Mesenchymal stem cell (in vitro differentiated cells and primary cell): ENCODE results near the gene CRLF1.

Experiments
- DNase-seq: peaks from one replicate; pipeline ENCODE4 v3.0.0-alpha.2; 2013
- H2AFZ ChIP-seq: one replicate; pipeline ENCODE4 v1.6.1; 2013; ENCODE audit warnings: low read depth, mild to moderate bottlenecking, control low read depth, inconsistent platforms, low read length, moderate library complexity
- H2AK5ac ChIP-seq: 2 replicates; pipeline ENCODE4 v1.6.1; 2013; ENCODE audit warnings: low read length, moderate library complexity, mild to moderate bottlenecking, inconsistent platforms; ENCODE audit not compliant: severe bottlenecking
- H2BK120ac ChIP-seq: one replicate; pipeline ENCODE4 v1.6.1; 2013; ENCODE audit warnings: low read depth, mild to moderate bottlenecking, inconsistent platforms, low read length, moderate library complexity
- H2BK12ac ChIP-seq, 2 experiments: one replicate each; pipeline ENCODE4 v1.6.1; 2013; ENCODE audit warnings: inconsistent platforms in 2 of 2, low read length in 2 of 2, mild to moderate bottlenecking in 2 of 2, moderate library complexity in 2 of 2, control low read depth in 1 of 2
- H2BK15ac ChIP-seq: one replicate; pipeline ENCODE4 v1.6.1; 2013; ENCODE audit warnings: mild to moderate bottlenecking, low read depth, inconsistent platforms; ENCODE audit not compliant: poor library complexity, severe bottlenecking
- H2BK5ac ChIP-seq: 2 replicates; pipeline ENCODE4 v1.6.1; 2013; ENCODE audit warnings: low read depth, mild to moderate bottlenecking, low read length, control low read depth, inconsistent platforms; ENCODE audit not compliant: poor library complexity, severe bottlenecking
- H3K14ac ChIP-seq, 2 experiments: one replicate each; pipeline ENCODE4 v1.6.1; 2013; ENCODE audit warnings: inconsistent platforms in 2 of 2, low read length in 2 of 2, control low read depth in 1 of 2, mild to moderate bottlenecking in 1 of 2, moderate library complexity in 1 of 2
- H3K18ac ChIP-seq, 2 experiments: one replicate each; pipeline ENCODE4 v1.6.1; 2013; ENCODE audit warnings: inconsistent platforms in 2 of 2, low read length in 2 of 2, control low read depth in 1 of 2, low read depth in 1 of 2, mild to moderate bottlenecking in 1 of 2
- H3K23ac ChIP-seq, 2 experiments: one replicate each; pipeline ENCODE4 v1.6.1; 2013; ENCODE audit warnings: inconsistent platforms in 2 of 2, low read length in 2 of 2, mild to moderate bottlenecking in 2 of 2, moderate library complexity in 2 of 2, control low read depth in 1 of 2
- H3K27ac ChIP-seq: 2 replicates; pipeline ENCODE4 v1.5.1; 2013; ENCODE audit warnings: mild to moderate bottlenecking, moderate library complexity, low read length, control low read depth, inconsistent platforms; ENCODE audit not compliant: poor library complexity, severe bottlenecking
- H3K27me3 ChIP-seq, 2 experiments: 2 replicates each; pipeline versions ENCODE4 v1.6.1 to v1.7.0; 2013; ENCODE audit warnings: low read length in 2 of 2, mild to moderate bottlenecking in 2 of 2, moderate library complexity in 2 of 2, control low read depth in 1 of 2, inconsistent platforms in 1 of 2; ENCODE audit not compliant: control insufficient read depth in 1 of 2, insufficient read depth in 1 of 2
- H3K36me3 ChIP-seq, 2 experiments: 2 replicates each; pipeline versions ENCODE4 v1.6.1 to v1.7.0; 2013; ENCODE audit warnings: low read length in 2 of 2, control low read depth in 1 of 2, inconsistent platforms in 1 of 2, low read depth in 1 of 2, mild to moderate bottlenecking in 1 of 2; ENCODE audit not compliant: insufficient read depth in 2 of 2, control insufficient read depth in 1 of 2
- H3K4ac ChIP-seq, 2 experiments: one replicate each; pipeline ENCODE4 v1.6.1; 2013; ENCODE audit warnings: inconsistent platforms in 2 of 2, low read length in 2 of 2, mild to moderate bottlenecking in 2 of 2, moderate library complexity in 2 of 2, control low read depth in 1 of 2, low read depth in 1 of 2
- H3K4me1 ChIP-seq: 2 replicates; pipeline ENCODE4 v1.6.1; 2013; ENCODE audit warnings: low read depth, low read length, control low read depth; ENCODE audit not compliant: control insufficient read depth, insufficient read depth
- H3K4me2 ChIP-seq: 2 replicates; pipeline ENCODE4 v1.6.1; 2013; ENCODE audit warnings: low read length, mild to moderate bottlenecking, inconsistent platforms; ENCODE audit not compliant: poor library complexity, severe bottlenecking
- H3K4me3 ChIP-seq, 2 experiments: 2 replicates each; pipeline versions ENCODE4 v1.5.1 to v1.7.0; 2013; ENCODE audit warnings: low read length in 2 of 2, mild to moderate bottlenecking in 2 of 2, control low read depth in 1 of 2, low read depth in 1 of 2; ENCODE audit not compliant: insufficient read depth in 1 of 2
- H3K79me1 ChIP-seq: replicated peaks from 2 replicates; pipeline ENCODE4 v1.6.1; 2013; ENCODE audit warnings: mild to moderate bottlenecking, control low read depth, low read length, inconsistent platforms; ENCODE audit not compliant: poor library complexity, severe bottlenecking
- H3K9ac ChIP-seq: 2 replicates; pipeline ENCODE4 v1.7.0; 2013; ENCODE audit warnings: mild to moderate bottlenecking, low read length, moderate library complexity
- H3K9me3 ChIP-seq: 2 replicates; pipeline ENCODE4 v1.7.0; 2013; ENCODE audit warnings: mild to moderate bottlenecking, low read length; ENCODE audit not compliant: control insufficient read depth
- H4K8ac ChIP-seq: one replicate; pipeline ENCODE4 v1.6.1; 2013; ENCODE audit warnings: inconsistent platforms, mild to moderate bottlenecking, low read length, moderate library complexity
- H4K91ac ChIP-seq: one replicate; pipeline ENCODE4 v1.6.1; 2013; ENCODE audit warnings: mild to moderate bottlenecking, low read length, inconsistent platforms
- WGBS: methylation state at CpG from one replicate; pipeline ENCODE4 v1.1.7; 2013; ENCODE audit warnings: mixed read lengths; 5-methylcytosine and 5-hydroxymethylcytosine counted together

Gene CRLF1

DNA sequence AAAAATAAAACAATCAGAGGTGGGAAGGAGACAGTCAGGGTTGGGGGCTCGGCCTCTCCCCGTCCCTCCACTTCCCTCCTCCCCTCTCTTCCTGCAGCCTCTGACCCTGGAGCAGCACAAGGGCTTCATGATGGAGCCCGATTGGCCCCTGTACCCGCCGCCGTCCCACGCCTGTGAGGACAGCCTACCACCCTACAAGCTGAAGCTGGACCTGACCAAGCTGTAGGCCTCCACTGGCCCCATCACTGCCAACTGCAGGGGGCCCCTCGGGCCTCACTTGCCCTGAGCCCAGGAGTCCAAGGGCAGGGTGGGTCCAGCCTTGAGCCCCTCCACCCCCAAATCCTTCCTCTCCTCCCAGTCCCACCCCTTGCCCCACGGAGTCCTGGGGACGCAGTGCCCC lies 13.7 kb upstream of the CRLF1 start:
- no peak overlapping the region for H3K4me3 ChIP-seq
- no peak overlapping the region for H2BK15ac ChIP-seq
- WGBS, result 88% methylated on average over 10 of the region's 10 CpGs
- no peaks in the 10 kb centered on the region for H3K36me3 ChIP-seq
- no peak overlapping the region for H3K27ac ChIP-seq
- no peak overlapping the region for H3K23ac ChIP-seq
- no peak overlapping the region for H2BK5ac ChIP-seq
- no peak overlapping the region for H3K18ac ChIP-seq
- H3K27me3 ChIP-seq, result peaks cover 19 to 25% of the 10 kb centered on the region in 2 experiments
- H3K14ac ChIP-seq, result no peak overlapping the region
- DNase-seq, result no peak
- no peak overlapping the region for H4K91ac ChIP-seq
- H2AK5ac ChIP-seq, result no peak overlapping the region
- H3K9me3 ChIP-seq, result peaks cover 5% of the 10 kb centered on the region
- no peaks in the 10 kb centered on the region for H3K79me1 ChIP-seq
- no peak overlapping the region for H4K8ac ChIP-seq
- H2BK120ac ChIP-seq, result no peak overlapping the region
- no peak overlapping the region for H3K4ac ChIP-seq
- no peaks in the 10 kb centered on the region for H3K4me1 ChIP-seq
- no peak overlapping the region for H3K4me2 ChIP-seq
- H3K9ac ChIP-seq, result no peak overlapping the region
- H2AFZ ChIP-seq, result no peak overlapping the region
- H2BK12ac ChIP-seq, result no peak overlapping the region

GRCh38 chr19:18618236-18618635 lies 11.6 kb upstream of the CRLF1 start:
- H3K27me3 ChIP-seq, result peaks cover 34 to 46% of the 10 kb centered on the region in 2 experiments
- H2BK120ac ChIP-seq, result no peak overlapping the region
- no peak overlapping the region for H3K4me2 ChIP-seq
- no peak overlapping the region for H3K23ac ChIP-seq
- no peaks in the 10 kb centered on the region for H3K36me3 ChIP-seq
- no peak overlapping the region for H3K18ac ChIP-seq
- H3K9me3 ChIP-seq, result peaks cover 5% of the 10 kb centered on the region
- no peak overlapping the region for H2AK5ac ChIP-seq
- H4K91ac ChIP-seq, result no peak overlapping the region
- peaks cover 6% of the 10 kb centered on the region for H3K4me1 ChIP-seq
- no peak overlapping the region for H2AFZ ChIP-seq
- H3K14ac ChIP-seq, result no peak overlapping the region
- no peak overlapping the region for H2BK5ac ChIP-seq
- H3K4ac ChIP-seq, result no peak overlapping the region
- H4K8ac ChIP-seq, result no peak overlapping the region
- no peak overlapping the region for H3K9ac ChIP-seq
- H2BK15ac ChIP-seq, result no peak overlapping the region
- H3K4me3 ChIP-seq, result no peak overlapping the region
- no peaks in the 10 kb centered on the region for H3K79me1 ChIP-seq
- H3K27ac ChIP-seq, result no peak overlapping the region
- no peak for DNase-seq
- no peak overlapping the region for H2BK12ac ChIP-seq
- 95% methylated on average over 10 of the region's 13 CpGs for WGBS

DNA sequence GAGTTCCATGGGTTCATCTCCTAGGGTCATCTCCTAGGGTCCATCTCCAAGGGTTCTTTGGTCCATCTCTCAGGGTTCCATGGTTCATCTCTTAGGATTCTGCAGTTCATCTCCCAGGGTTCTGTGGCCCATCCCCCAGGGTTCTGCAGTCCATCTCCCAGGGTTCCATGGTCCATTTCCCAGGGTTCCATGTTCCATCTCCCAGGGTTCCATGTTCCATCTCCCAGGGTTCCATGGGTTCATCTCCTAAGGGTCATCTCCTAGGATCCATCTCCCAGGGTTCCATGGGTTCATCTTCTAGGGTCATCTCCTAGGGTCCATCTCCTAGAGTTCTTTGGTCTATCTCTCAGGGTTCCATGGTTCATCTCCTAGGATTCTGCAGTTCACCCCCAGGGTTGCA lies 11.0 kb upstream of the CRLF1 start:
- Histone ChIP-seq H3K9me3 (peaks cover 5% of the 10 kb centered on the region), H3K79me1 (no peaks in the 10 kb centered on the region), H2BK12ac (no peak overlapping the region), H3K4ac (no peak overlapping the region), H3K4me2 (no peak overlapping the region), H2AK5ac (no peak overlapping the region), H3K27me3 (peaks cover 41 to 47% of the 10 kb centered on the region in 2 experiments), H3K4me3 (no peak overlapping the region), H4K8ac (no peak overlapping the region), H3K14ac (no peak overlapping the region), H3K9ac (no peak overlapping the region), H2BK5ac (no peak overlapping the region), H3K27ac (no peak overlapping the region), H2BK120ac (no peak overlapping the region), H2AFZ (no peak overlapping the region), H3K18ac (no peak overlapping the region), H3K36me3 (no peaks in the 10 kb centered on the region), H2BK15ac (no peak overlapping the region), H3K23ac (no peak overlapping the region), H3K4me1 (peaks cover 13% of the 10 kb centered on the region), H4K91ac (no peak overlapping the region)
- DNase-seq, result no peak

DNA sequence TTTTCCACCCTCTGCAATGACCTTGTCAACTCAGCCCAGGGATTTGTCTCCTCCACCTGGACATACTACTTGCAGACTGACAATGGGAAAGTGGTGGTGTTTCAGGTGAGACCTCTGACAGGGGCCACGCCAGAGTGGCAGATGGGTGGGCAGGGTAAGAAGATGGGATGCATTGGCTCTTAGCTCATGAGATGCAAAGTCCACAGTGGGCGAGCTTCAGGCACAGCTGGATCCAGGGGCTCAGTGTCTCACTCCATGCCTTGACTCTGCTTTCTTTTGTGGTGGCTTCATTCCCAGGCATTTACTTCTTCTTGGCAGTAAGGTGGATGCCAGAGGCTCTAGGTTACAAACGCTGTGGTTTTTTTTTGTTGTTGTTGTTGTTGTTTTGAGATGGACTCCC lies 9.4 kb upstream of the CRLF1 start:
- Histone ChIP-seq H2BK15ac (no peak overlapping the region), H3K27ac (no peak overlapping the region), H3K9ac (no peak overlapping the region), H3K14ac (no peak overlapping the region), H3K23ac (no peak overlapping the region), H2BK120ac (no peak overlapping the region), H2BK5ac (no peak overlapping the region), H2BK12ac (no peak overlapping the region), H3K36me3 (no peaks in the 10 kb centered on the region), H3K4me1 (peaks cover 26% of the 10 kb centered on the region), H3K18ac (no peak overlapping the region), H2AFZ (no peak overlapping the region), H3K4ac (no peak overlapping the region), H4K8ac (no peak overlapping the region), H3K4me3 (no peak overlapping the region), H3K4me2 (no peak overlapping the region), H3K79me1 (no peaks in the 10 kb centered on the region), H2AK5ac (no peak overlapping the region), H4K91ac (no peak overlapping the region), H3K27me3 (peaks cover 54 to 58% of the 10 kb centered on the region in 2 experiments), H3K9me3 (peaks cover 5% of the 10 kb centered on the region)
- no peak for DNase-seq
- 60% methylated on average over 3 of the region's 3 CpGs for WGBS
